ENCODE results near the gene MED14.
"Not testable (repeated sequence)": the region's sequence is repeated elsewhere in the genome, so short reads cannot be mapped to it uniquely, and the experiment has no call there.

Gene MED14

GRCh38 chrX:40749681-40750494, 14.5 kb upstream of the MED14 start:
- intact Hi-C loops (cut with micrococcal nuclease): no loop called here
- Mint-ChIP-seq H3K27me3 (no peaks in the 10 kb centered on the region), H3K9me3 (no peaks in the 10 kb centered on the region), H3K4me1 (ENCODE audit: low read depth) (peaks cover 32% of the 10 kb centered on the region), H3K27ac (peak overlapping the region; percentile 83), H3K4me3 (no peak overlapping the region), H3K36me3 (ENCODE audit: low read depth) (no peaks in the 10 kb centered on the region)

DNA sequence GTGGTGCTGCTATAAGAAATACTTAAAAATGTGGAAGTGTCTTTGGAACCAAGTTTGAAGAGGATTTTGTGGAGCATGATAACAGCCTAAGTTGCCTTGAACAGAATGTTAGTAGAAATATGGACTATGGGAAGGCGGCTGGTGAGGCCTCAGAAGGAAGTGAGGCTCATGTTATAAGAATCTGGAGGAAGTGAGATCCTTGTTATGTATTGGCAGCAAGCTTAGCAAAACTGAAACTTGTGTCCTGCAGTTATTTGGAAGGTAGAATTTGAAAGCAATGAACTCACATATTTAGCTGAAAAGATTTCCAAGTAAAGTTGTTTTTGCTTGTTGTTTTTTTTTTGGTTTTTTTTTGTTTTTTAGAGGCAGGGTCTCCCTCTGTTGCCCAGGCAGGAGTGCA, 13.6 kb upstream of the MED14 start:
- Mint-ChIP-seq H3K36me3 (ENCODE audit: low read depth) (no peaks in the 10 kb centered on the region), H3K4me3 (no peak overlapping the region), H3K9me3 (no peaks in the 10 kb centered on the region), H3K27me3 (no peaks in the 10 kb centered on the region), H3K4me1 (ENCODE audit: low read depth) (peaks cover 32% of the 10 kb centered on the region), H3K27ac (peak overlapping the region; percentile 83)
- intact Hi-C loops (cut with micrococcal nuclease): no loop called here

- intact Hi-C loops (cut with micrococcal nuclease): no loop called here
- H3K36me3 Mint-ChIP-seq (ENCODE audit: low read depth): no peaks in the 10 kb centered on the region
- H3K27ac Mint-ChIP-seq: no peak overlapping the region
- H3K27me3 Mint-ChIP-seq: no peaks in the 10 kb centered on the region
- peaks cover 27% of the 10 kb centered on the region for H3K4me1 Mint-ChIP-seq (ENCODE audit: low read depth)
- no peak overlapping the region for H3K4me3 Mint-ChIP-seq
- no peaks in the 10 kb centered on the region for H3K9me3 Mint-ChIP-seq
Observed at GRCh38 chrX:40746521-40746920, 11.2 kb upstream of the MED14 start.

DNA sequence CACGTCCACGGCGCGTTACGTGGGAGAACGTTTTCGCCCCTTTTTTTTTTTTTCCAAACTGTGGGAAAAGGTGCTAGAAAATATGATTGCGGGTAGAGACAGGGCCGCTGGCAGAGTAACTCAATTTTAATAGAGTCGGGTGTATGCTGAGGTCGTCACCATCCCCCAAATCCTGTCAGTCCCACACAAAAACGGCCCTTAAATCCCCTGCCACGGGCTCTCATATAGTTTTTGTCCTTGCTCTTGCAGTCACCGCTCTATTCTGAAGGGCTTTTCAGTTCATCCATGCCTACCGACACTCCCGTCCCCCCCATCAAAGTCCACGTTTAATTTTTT, 796 bp upstream of the MED14 start:
- Mint-ChIP-seq H3K9me3 (no peaks in the 10 kb centered on the region), H3K27ac (peak overlapping the region; percentile 100), H3K27me3 (no peaks in the 10 kb centered on the region), H3K4me1 (ENCODE audit: low read depth) (peaks cover 20% of the 10 kb centered on the region), H3K4me3 (peak overlapping the region; percentile 98), H3K36me3 (ENCODE audit: low read depth) (peaks cover 19% of the 10 kb centered on the region)
- intact Hi-C loops (cut with micrococcal nuclease): loop anchor here (10.0 kb wide), 1 partner anchor 81 kb away; no protein-coding TSS in a partner anchor

DNA sequence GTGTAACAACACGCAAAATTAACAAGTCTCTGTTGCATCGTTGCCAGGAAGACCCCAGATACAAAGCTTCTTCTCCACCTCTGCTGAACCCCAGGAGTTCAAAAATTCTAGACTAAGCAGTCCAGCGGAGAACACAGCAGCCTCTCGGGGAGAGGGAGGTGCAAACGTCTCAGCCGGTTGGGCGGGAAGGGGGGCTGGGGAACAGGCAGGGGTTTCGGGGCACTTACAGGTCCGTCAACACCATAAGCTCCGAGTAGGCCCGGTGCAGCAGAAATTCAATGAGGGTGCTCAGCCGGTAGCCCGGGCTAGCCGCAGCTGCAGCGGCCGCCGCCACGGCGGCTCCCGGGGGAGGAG, 394 bp downstream of the MED14 start:
- intact Hi-C loops (cut with micrococcal nuclease): loop anchor here (5.0 to 10.0 kb wide), 2 partner anchors 57 to 80 kb away; no protein-coding TSS in a partner anchor
- Mint-ChIP-seq H3K4me3 (peak overlapping the region; percentile 98), H3K27me3 (no peaks in the 10 kb centered on the region), H3K36me3 (ENCODE audit: low read depth) (peaks cover 19% of the 10 kb centered on the region), H3K9me3 (no peaks in the 10 kb centered on the region), H3K4me1 (ENCODE audit: low read depth) (peaks cover 32% of the 10 kb centered on the region), H3K27ac (peak overlapping the region; percentile 100)

GRCh38 chrX:40733706-40734105, 1.6 kb downstream of the MED14 start:
- intact Hi-C loops (cut with micrococcal nuclease): loop anchor here (5.0 to 10.0 kb wide), 2 partner anchors 59 to 79 kb away; no protein-coding TSS in a partner anchor
- peaks cover 35% of the 10 kb centered on the region for H3K4me1 Mint-ChIP-seq (ENCODE audit: low read depth)

DNA sequence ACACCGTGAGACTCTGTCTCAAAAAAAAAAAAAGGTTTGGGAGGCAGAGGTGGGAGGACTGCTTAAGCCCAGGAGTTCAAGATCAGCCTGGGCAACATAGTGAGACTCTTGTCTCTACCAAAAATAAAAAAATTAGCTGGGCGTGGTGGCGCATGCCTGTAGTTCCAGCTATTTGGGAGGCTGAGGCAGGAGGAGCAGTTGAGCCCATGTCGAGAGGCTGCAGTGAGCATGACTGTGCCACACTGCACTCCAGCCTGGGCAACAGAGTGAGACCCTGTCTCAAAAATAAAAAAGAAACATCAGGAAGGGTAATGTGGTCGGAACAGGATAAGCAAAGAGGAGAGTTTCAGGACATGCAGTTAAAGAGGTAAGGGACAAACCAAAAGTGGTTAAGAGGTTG, 2.8 kb downstream of the MED14 start:
- not testable (repeated sequence) for H3K4me3 Mint-ChIP-seq

More at GRCh38 chrX:40733706-40734105, 1.6 kb downstream of the MED14 start:
- Mint-ChIP-seq H3K4me3 (peak overlapping the region; percentile 98), H3K36me3 (ENCODE audit: low read depth) (peaks cover 25% of the 10 kb centered on the region), H3K27me3 (no peaks in the 10 kb centered on the region), H3K27ac (peak overlapping the region; percentile 54), H3K9me3 (no peaks in the 10 kb centered on the region)

DNA sequence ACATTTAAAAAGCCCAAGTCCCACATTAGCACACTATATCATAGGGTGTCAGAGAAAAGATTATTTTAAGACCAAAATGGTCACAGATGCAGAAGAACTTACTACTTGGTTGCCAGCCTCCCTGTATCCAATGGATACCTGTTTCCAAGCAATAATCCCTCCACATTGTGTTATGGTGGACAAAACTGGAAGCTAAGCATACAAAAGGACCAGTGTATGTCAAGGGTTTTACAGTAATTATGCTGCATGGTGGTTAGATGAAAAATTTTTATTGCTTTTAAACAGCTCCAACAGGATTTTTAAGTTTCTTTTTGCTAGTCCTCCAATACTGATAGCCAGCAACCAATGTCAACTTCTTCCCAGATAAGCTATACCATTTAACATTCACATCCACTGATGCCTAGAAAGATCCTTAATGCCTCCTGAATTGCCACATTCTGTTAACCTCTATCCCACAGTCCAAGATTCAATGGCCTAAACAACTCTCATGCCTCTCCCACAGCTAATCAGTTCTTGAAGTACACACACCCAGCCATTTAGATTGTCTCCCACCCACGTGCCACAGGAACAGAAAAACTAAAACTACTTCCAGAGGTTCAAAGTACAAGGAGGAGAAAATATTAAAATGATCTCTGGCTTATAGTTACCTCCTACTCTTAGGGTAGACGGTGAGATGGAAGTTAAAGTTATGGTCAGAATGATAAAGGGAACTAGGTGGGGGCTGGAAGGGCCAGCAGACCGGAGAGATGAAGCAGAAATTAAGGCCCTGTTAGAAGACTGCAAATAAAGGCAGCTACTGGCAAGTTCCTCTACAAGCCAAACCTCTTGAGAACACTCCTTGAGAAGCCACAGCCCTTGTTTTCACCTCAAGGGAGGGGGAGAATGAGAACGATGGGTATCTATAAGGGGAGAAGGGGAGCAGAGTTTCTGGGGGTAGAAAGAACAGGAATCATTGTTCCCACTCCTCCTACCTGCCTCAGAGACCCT, 5.5 kb downstream of the MED14 start:
- intact Hi-C loops (cut with micrococcal nuclease): loop anchor here (5.0 to 10.0 kb wide), 2 partner anchors 62 to 75 kb away; no protein-coding TSS in a partner anchor
- peaks cover 41% of the 10 kb centered on the region for H3K36me3 Mint-ChIP-seq (ENCODE audit: low read depth)
- H3K4me3 Mint-ChIP-seq: peak overlapping the region; percentile 27
- peaks cover 42% of the 10 kb centered on the region for H3K4me1 Mint-ChIP-seq (ENCODE audit: low read depth)
- no peaks in the 10 kb centered on the region for H3K27me3 Mint-ChIP-seq
- no peaks in the 10 kb centered on the region for H3K9me3 Mint-ChIP-seq
- peak overlapping the region; percentile 70 for H3K27ac Mint-ChIP-seq

More for the DNA sequence above, 2.8 kb downstream of the MED14 start:
- H3K9me3 Mint-ChIP-seq, H3K27ac Mint-ChIP-seq, H3K27me3 Mint-ChIP-seq: not testable (repeated sequence)
- H3K4me1 Mint-ChIP-seq (ENCODE audit: low read depth): peaks cover 39% of the 10 kb centered on the region
- intact Hi-C loops (cut with micrococcal nuclease): loop anchor here (5.0 to 10.0 kb wide), 2 partner anchors 60 to 78 kb away; no protein-coding TSS in a partner anchor
- peaks cover 36% of the 10 kb centered on the region for H3K36me3 Mint-ChIP-seq (ENCODE audit: low read depth)

DNA sequence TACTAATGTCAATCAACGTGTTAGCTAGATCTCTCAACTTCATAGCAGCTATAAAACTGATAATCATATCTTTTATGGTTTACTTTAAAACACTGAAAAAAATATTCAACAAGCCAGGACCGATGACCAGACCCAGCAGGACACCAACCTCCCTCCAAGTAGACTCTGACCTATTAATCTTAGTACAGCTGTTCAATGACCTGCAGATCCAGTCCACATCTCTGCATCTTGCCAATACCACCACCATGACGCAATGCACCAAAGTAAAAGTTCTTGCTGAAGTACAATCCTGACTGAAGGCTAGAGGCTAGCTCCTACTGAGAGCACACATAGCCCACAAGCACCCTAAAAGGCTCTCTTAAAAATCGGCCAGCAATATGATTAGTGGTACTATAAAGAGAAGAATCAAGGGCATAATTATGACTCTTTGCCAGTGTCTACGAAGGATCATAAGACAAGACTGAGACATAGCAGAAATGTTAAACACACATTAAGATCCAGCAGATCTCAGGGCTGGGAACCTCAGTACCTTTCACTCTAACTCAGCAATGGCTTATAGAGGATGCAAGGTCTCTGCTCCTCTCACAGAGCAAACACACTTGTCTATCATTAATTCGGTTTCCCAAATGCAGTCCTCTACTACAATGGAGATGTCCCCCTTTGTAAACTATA, 7.6 kb downstream of the MED14 start:
- Mint-ChIP-seq H3K27ac (no peak overlapping the region), H3K4me1 (ENCODE audit: low read depth) (peaks cover 33% of the 10 kb centered on the region)

GRCh38 chrX:40727093-40727492, 8.2 kb downstream of the MED14 start:
- intact Hi-C loops (cut with micrococcal nuclease): no loop called here
- peaks cover 55% of the 10 kb centered on the region for H3K36me3 Mint-ChIP-seq (ENCODE audit: low read depth)
- no peak overlapping the region for H3K4me3 Mint-ChIP-seq
- no peak overlapping the region for H3K27ac Mint-ChIP-seq
- H3K9me3 Mint-ChIP-seq: no peaks in the 10 kb centered on the region
- H3K27me3 Mint-ChIP-seq: no peaks in the 10 kb centered on the region
- peaks cover 32% of the 10 kb centered on the region for H3K4me1 Mint-ChIP-seq (ENCODE audit: low read depth)

More for the DNA sequence above, 7.6 kb downstream of the MED14 start:
- Mint-ChIP-seq H3K9me3 (no peaks in the 10 kb centered on the region), H3K27me3 (no peaks in the 10 kb centered on the region), H3K4me3 (no peak overlapping the region), H3K36me3 (ENCODE audit: low read depth) (peaks cover 53% of the 10 kb centered on the region)
- intact Hi-C loops (cut with micrococcal nuclease): no loop called here

GRCh38 chrX:40722930-40723329, 12.4 kb downstream of the MED14 start:
- H3K4me3 Mint-ChIP-seq: no peak overlapping the region
- H3K27ac Mint-ChIP-seq: no peak overlapping the region

DNA sequence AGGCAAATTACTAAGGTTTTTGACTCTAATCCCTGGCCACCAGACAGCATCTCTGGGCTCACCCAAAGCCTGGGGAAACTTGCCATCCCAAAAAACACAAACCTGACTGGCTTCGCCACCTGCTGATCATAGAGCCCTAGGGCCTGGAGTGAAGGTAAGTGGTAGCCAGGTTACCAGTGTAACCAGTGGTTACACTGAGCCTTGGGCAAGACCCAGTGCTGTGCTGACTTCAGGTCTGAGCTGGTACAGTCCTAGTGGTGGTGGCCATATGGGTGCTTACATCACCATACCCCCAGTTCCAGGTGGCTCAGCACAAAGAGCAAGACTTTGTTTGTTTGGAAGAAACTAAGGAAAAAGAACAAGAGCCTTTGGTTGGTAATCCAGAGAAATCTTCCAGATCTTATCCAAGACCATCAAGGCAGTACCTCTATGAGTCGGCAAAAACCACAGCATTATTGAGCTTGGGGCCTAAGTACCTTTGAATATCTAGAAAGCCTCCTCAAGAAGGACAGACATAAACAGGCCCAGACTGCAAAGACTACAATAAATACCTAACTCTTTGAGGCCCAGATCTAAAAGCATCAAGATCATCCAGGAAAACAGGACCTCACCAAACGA, 13.7 kb downstream of the MED14 start:
- Mint-ChIP-seq H3K9me3 (no peaks in the 10 kb centered on the region), H3K4me1 (ENCODE audit: low read depth) (peaks cover 9% of the 10 kb centered on the region), H3K4me3 (no peak overlapping the region), H3K27me3 (no peaks in the 10 kb centered on the region), H3K27ac (no peak overlapping the region), H3K36me3 (ENCODE audit: low read depth) (peaks cover 76% of the 10 kb centered on the region)
- intact Hi-C loops (cut with micrococcal nuclease): no loop called here

More at GRCh38 chrX:40722930-40723329, 12.4 kb downstream of the MED14 start:
- Mint-ChIP-seq H3K4me1 (ENCODE audit: low read depth) (peaks cover 15% of the 10 kb centered on the region), H3K9me3 (no peaks in the 10 kb centered on the region), H3K36me3 (ENCODE audit: low read depth) (peaks cover 78% of the 10 kb centered on the region), H3K27me3 (no peaks in the 10 kb centered on the region)
- intact Hi-C loops (cut with micrococcal nuclease): no loop called here

GRCh38 chrX:40720792-40721191, 14.6 kb downstream of the MED14 start:
- peaks cover 14% of the 10 kb centered on the region for H3K4me1 Mint-ChIP-seq (ENCODE audit: low read depth)
- intact Hi-C loops (cut with micrococcal nuclease): no loop called here
- H3K27ac Mint-ChIP-seq: no peak overlapping the region
- H3K27me3 Mint-ChIP-seq: no peaks in the 10 kb centered on the region
- H3K9me3 Mint-ChIP-seq: no peaks in the 10 kb centered on the region
- no peak overlapping the region for H3K4me3 Mint-ChIP-seq
- H3K36me3 Mint-ChIP-seq (ENCODE audit: low read depth): peaks cover 75% of the 10 kb centered on the region
